Left renal pelvis (tissue), 4 donors: Measurements from ENCODE around the gene DONSON. TPM values are rescaled to one million over a fixed set of nuclear protein-coding genes. Genes with fewer than 3 reads are reported as not detected.
"Not testable (repeated sequence)": the region's sequence is repeated elsewhere in the genome, so short reads cannot be mapped to it uniquely, and the experiment has no call there.

ENCODE experiments used
- DNase-seq, 4 donors: peaks; one replicate each; pipeline ENCODE4 v3.0.0-alpha.2; 2013; ENCODE audit warnings: low read depth in 4 of 4, low spot score in 3 of 4
- polyA plus RNA-seq, 4 donors: library from polyadenylated mRNA; unstranded; fragments of 120-200 nt; gene quantifications; one replicate each; pipeline ENCODE4 v1.2.1, GENCODE V29; 2013; ENCODE audit not compliant: insufficient read length in 4 of 4

The DONSON gene
- polyA plus RNA-seq = 10 to 100 TPM; 36.0 to 45.1 (median 36.6) TPM

GRCh38 chr21:33588485-33589335 is at the start of gene DONSON:
Gene DONSON, minus strand, starts transcription at chr21:33588684. Its CDS starts 43 bp downstream, at chr21:33588641.
- DNase-seq = peak; percentile 61 to 82 (median 80)

DNA sequence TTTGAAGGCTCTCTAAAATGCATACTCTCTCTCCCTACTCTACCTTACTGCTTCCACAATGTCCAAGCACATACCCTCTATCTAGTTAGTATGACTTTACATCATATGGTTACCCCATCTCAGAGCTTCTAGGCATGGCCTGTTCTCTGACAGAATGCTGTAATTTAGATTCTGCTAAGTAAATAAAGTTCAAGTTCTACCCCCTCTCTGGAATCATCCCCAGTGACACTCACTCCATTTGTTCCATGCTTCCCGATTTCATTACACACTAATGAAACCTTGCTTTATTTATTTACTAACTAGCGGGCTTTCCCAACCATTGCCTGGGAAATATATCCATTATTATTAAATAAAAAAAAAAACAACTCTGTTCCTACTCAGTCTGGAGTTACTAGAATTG is 45.8 kb upstream of the DONSON start:
- no peak for DNase-seq

- not testable (repeated sequence) for DNase-seq
Measured at GRCh38 chr21:33626151-33626550, 37.7 kb upstream of the DONSON start.

- no peak for DNase-seq
Measured at GRCh38 chr21:33622253-33622652, 33.8 kb upstream of the DONSON start.

DNA sequence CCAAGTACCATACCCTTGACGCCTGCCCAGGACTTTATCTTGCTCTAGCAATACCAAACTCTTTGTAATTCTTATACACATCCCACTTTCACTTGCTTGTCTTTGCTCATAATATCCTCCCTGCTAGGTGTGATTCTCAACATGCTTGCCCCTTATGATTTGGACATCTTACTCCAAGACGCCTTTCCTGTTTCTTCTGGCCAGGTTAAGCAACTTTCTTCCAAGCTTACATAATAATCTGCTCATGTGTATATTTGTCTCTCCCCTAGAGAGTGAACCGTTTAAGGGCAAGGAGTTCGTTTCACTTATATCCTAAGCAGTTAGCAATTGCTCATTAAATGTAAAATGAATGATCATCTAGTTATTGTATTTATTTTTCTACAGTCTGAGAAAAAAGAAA is 31.2 kb upstream of the DONSON start:
- no peak for DNase-seq

- DNase-seq = no peak
Measured at GRCh38 chr21:33618407-33618806, 29.9 kb upstream of the DONSON start.

DNA sequence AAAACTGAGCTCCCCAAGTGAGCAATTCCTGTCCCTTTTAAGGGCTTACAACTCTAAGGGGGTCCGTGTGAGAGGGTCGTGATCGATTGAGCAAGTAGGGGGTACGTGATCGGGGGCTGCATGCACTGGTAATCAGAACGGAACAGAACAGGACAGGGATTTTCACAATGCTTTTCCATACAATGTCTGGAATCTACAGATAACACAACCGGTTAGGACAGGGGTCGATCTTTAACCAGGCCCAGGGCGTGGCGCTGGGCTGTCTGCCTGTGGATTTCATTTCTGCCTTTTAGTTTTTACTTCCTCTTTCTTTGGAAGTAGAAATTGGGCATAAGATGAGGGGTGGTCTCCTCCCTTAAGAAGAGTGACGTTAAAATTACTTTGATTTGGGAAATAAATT is 29.1 kb upstream of the DONSON start:
- DNase-seq = not testable (repeated sequence)

- no peak for DNase-seq
Measured at GRCh38 chr21:33611006-33611744, 22.7 kb upstream of the DONSON start.

DNA sequence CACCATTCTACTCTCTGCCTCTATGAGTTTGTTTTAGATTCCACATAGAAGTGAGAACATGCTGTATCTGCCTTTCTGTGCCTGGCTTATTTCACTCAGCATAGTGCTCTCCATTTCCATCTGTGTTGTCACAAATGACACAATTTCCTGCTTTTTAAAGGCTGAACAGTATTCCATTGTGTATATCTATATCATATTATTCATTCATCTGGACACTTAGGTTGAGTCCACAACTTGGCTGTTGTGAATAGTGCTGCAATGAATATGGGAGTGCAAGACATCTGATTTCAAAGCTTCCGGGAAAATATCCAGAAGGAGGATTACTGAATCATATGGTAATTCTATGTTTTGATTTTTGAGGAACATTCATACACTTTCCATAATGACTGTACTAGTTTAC is 20.1 kb upstream of the DONSON start:
- no peak for DNase-seq

DNA sequence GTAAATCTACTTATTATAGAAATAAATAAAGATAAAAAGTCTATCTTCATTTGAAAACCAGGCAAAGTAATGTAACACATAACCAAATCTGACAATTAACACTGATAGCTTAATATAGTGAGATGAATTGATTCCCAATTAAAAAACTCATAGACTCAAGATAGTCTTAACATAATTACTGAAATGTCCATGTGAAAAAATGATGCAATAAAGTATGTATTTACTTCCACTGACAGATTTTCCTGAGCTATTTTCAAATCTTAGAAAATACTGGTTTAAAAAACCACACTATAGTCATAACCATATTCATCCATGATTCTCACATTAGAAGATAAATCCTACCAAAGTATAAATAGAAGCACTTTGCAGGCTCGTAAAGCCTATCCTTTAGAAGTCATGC is 9.6 kb upstream of the DONSON start:
- no peak for DNase-seq

- peak in 2 of 4 donors; percentile 5 to 8 for DNase-seq
Measured at GRCh38 chr21:33587792-33588484, 546 bp downstream of the DONSON start.

DNA sequence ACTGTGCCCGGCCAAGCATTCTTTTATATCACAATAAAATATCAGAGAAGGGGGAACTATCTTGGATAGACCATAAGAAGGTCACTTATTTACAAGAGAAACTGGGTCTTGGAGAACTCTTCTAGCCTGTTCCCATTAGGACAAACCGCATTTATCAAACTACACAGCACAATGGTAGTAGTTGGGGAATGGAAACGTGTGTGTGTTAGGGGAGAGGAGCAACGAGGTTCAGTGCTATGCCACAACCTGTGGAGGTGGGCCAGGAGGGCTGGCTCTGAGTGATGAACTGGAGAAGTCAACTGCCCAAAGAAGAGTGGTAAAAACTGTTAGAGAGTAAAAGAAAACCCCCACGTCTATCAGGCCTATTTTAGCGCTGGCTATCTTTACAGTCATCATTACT is 1.6 kb downstream of the DONSON start:
- no peak for DNase-seq

- no peak for DNase-seq
Measured at GRCh38 chr21:33584455-33584854, 4.0 kb downstream of the DONSON start.

DNA sequence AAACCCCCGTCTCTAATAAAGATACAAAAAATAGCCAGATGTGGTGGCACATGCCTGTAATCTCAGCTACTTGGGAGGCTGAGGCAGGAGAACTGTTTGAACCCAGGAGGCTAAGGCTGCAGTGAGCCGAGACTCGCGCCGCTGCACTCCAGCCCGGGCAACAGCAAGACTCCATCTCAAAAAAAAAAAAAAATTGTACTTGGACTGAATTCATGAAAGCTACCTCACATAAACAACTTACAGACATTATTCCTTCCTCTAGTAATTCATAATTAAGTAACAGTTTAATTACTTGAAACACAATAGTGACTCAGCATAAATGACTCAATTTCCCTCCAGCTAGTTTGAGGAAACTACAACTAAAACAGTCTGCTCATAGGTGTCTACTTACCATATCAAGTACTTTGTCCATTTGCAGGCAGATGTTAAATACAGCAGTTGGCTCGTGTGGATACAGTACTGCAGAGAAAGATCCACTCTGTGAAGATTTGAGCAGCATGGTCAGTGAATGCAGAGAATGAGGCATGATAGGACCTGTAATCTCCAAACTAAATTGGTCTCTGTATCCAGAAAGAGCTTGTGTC is 9.4 kb downstream of the DONSON start:
- DNase-seq = no peak

DNA sequence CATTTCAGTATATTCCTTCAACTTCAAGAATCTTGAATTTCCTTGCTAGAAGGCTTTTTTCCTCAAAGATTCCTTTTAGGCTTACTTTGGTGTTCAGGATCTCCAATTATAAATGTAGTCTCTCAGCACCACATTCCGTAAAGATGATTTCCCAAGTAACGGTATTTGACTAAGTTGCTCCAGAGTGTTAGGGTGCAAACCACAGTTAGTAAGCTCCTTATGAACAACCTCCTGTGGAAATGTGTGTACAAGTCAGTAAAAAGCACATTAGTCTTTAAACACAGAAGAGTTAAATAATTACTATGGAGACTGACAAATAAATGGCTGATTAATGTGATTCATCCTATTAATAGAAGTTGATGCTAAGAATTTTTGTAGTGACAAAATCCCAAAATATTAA is 10.3 kb downstream of the DONSON start:
- no peak for DNase-seq

GRCh38 chr21:33576741-33577141 is 11.7 kb downstream of the DONSON start:
- DNase-seq = not testable (repeated sequence)

DNA sequence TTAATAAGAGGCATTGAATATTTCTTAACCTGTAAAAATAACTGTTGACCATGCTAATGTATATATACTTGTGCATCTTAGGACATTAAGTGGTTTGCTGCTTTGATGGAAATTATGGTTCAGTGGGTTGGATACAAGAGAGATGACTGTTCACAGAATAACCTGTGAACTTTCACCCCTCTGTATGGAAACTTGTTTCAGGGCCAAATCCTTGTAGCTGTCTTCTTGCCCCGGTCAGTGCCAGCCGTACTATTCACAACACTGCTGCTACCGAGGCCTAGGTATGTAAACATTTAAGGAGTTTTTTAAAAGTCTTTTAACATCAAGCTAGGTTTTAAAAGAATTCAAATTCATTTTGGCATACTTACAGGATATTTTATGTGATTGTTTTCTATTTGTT is 16.1 kb downstream of the DONSON start:
- DNase-seq = no peak

DNA sequence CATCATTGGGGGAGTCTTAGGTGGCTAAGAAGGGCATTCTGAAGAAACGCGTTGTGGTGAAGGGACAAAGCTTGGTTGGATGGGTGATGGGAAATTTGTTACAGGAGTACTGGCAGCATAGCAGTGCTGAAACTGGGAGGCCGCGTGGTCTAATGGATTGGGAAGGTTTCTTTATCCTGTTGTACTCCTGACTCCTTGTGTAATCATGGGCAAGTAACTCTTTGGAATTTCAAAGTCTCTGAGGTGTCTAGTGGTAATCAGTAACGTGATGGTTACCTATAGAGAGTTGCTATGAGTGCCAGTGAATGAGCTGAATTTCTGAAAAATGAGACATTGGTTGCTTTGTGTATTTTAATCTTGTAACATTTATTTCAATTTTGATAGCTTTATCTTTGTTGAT is 18.5 kb downstream of the DONSON start:
- no peak for DNase-seq

DNA sequence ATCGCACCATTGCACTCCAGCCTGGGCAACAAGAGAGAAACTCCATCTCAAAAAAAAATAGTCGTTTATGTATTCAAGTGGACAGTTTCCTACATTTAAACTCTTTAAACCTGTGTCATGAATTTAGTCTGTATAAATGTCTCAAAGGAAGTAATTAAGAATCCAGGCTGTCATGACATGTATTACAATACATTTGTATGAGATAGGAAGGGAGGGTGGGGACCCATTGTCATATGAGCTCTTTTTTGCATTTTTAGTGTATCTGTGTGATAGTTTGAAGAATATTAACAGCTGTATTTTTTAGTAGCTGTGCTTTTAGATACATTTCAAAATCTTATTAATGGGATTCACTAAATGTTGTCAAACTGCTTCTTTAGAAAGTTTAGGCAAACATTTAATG is 20.0 kb downstream of the DONSON start:
- no peak for DNase-seq

GRCh38 chr21:33567914-33568313 is 20.6 kb downstream of the DONSON start:
- no peak for DNase-seq

DNA sequence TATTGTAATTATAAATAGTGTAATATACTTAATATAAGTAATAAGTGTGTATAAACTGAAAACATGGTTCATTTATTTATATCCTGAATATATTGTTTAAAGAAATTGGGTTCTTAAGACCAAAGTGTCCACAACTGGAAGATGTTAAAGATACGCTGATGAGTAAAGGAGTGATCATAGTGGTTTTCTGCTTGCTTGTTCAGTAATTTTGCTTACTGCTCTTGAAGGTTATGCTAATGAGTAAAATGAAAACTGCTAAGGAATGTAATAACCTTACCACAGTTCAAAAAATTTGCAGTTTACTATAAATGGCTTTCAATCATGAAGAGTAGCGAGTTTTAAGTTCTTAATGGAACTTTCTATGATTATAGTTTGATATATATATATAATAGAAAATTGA is 22.0 kb downstream of the DONSON start:
- DNase-seq = no peak
